GM10847 (cell line): ENCODE data around the gene FAM53B.

Source experiments
- POLR2A ChIP-seq: IDR thresholded peaks from 2 replicates; pipeline ENCODE4 v1.6.1; 2011; ENCODE audit not compliant: insufficient read length; ENCODE audit errors: extremely low read depth

Gene FAM53B, protein sequence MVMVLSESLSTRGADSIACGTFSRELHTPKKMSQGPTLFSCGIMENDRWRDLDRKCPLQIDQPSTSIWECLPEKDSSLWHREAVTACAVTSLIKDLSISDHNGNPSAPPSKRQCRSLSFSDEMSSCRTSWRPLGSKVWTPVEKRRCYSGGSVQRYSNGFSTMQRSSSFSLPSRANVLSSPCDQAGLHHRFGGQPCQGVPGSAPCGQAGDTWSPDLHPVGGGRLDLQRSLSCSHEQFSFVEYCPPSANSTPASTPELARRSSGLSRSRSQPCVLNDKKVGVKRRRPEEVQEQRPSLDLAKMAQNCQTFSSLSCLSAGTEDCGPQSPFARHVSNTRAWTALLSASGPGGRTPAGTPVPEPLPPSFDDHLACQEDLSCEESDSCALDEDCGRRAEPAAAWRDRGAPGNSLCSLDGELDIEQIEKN

DNA sequence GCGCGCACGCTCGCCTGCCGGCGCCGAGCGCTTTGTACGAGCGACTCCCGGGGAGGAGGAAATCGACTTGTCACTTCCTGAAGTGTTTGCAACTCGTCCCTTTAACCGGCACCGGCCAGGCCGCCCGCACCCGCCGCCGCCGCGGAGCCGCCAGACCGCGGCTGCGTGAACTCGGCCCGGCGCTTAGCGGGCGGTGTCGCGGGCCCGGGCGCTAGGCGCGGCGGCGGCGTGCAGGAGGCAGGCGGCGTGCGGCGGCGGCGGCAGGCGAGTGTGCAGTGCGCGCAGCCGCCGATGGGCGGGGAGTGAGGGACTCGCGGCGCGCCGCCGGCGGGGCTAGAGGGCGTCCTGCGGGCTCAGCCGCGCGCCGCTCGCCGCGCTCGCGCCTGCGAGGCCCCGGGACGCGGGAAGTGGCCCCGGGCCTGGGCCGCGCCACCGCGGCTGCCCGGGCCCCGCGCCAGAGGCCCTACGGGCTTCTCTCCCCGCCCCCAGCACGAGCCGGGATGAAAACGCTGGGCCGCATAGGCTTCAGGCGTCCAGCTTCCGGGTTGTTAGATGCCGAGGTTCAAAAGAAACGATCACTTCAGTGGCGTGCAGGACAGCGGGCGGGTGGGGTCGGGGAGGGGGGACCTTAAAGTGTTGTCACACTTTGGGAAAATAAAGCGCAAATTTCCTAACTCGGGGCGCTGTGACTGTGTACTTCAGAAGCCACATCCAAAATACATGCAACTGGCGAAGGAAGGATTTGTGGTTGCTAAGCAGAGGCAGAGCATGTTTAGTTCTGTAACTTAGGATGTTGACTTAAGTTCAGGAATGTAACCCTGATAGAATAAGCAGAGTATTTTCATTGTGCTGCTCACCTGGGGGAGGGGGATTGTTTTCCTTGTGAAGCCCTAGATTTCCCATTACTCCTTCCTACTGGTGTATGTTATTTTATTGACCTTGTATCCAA is at the start of gene FAM53B:
Gene FAM53B (minus strand): TSS at position 277 of the 949 bp plus-strand sequence. CDS start 37,665 bp downstream, outside the sequence.
- TF ChIP-seq POLR2A = peak; percentile 21

DNA sequence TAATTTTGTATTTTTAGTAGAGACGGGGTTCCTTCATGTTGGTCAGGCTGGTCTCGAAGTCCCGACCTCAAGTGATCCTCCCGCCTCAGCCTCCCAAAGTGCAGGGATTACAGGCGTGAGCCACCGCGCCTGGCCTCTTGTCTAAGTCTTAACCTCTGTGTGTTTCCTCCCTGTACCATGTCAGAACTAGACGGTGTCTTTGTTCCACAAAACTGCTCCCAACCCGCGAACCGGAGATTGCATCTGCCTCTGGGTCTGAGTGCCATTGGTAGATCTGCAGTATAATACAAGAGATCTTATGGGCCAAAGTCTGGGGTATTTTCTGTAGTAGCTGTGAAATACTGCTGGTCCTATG is 48.8 kb upstream of the FAM53B start:
- no peak for TF ChIP-seq POLR2A

DNA sequence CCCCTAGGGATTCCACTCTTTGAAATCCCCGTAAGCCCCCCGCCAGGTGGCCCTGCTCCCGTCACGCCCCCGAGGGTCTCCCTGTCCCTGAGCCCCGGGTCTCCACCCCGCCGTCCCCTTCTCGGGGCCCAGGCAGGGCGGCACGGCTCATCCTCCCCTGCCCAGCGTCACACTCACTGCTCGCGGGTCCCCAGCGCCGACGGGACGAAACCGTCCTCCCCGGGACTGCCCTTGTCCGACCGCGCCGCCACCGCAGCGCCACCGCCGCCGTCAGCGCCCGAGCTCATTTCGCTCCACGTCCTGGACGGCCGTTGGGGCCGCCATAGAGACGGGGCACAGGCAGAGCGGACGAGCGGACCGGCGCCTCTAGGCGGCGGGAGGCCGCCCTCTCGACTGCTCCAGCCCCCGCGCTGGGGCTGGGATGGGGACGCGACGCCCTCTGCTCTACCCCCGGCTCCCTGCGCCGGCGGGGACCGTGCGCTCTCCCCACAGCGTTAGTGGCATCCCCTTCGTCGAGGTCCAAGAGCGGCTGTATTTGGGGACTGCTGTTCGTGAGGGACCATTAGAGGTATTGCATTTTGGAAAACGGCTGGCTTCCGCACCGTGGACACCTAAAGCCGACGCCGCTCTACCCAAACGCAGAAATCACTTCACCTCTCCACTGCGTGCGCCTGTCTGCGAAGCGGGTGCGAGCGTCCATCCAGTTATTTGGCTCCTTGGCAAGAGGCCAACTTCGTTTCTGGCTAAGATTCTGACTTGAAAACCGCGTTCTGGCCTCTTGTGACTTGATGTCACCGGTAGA is 47.6 kb upstream of the FAM53B start, which contains the start of gene EEF1AKMT2:
Gene EEF1AKMT2 (minus strand): TSS at position 341 of the 802 bp plus-strand sequence. CDS start 54 bp downstream, at position 287.
- TF ChIP-seq POLR2A = peak; percentile 93

DNA sequence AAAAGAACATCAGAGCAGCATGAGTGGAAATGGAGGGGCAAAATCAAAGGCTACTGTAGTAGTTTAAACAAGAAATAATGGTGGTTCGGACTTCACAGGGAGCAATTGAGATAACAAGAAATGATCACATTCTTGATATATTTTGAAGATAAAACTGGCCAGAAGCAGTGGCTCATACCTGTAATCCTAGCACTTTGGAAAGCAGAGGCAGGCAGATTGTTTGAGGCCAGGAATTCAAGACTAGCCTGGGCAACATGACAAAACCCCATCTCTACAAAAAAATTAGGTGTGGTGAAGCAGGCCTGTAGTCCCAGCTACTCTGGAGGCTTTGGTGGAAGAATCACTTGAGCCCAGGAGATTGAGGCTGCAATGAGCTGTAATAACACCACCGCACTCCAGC is 24.6 kb upstream of the FAM53B start:
- no peak for TF ChIP-seq POLR2A

DNA sequence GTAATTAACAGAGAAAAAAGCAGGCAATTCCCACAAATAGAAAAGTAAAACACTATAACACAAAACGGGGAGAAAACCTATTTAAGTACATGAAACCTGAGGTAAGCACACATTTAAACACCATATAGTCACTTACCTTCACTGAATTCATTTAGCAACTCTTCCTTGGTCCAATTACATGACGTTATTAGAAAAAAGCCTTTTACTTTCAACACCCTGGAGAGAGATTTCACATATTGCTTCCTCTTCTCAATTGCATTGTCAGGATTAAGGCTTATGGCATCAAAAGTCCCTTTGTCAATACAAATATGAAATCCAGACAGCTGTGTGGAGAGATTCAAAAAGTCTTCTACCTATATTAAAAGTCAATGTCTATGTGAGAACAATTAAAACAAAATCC is 21.1 kb upstream of the FAM53B start:
- TF ChIP-seq POLR2A = no peak

DNA sequence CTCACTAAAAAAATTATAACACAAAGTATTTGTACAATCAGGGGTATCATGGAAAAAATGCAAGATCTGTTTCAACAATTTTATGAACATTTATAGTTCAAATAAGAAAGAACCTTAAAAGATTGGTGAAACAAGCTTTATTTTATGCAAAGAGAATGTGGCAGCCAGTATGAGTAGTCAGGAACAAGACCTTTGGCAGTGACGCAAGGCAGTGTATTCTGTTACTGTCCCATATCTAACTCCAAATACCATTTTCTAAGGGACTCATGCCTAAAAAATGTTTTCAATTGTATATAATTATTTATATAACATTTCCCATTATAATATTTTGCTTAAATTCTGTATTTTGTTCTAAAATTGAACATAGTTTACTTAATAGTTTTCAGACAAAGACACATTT is 19.1 kb upstream of the FAM53B start:
- TF ChIP-seq POLR2A = no peak

DNA sequence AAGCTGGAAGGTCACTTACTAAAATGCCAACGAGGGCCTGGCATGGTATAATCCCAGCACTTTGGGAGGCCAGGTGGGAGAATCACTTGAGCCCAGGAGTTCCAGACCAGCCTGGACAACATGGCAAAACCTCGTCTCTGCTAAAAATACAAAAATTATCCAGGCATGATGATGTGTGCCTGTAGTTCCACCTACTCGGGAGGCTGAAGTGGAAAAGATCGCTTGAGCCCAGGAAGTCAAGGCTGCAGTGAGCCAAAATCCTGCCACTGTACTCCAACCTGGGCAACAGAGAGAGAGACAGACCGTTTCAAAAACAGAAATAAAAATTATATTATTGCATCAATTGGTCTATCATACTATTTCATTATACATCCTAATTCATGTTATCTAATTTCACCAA is 18.1 kb upstream of the FAM53B start:
- no peak for TF ChIP-seq POLR2A

DNA sequence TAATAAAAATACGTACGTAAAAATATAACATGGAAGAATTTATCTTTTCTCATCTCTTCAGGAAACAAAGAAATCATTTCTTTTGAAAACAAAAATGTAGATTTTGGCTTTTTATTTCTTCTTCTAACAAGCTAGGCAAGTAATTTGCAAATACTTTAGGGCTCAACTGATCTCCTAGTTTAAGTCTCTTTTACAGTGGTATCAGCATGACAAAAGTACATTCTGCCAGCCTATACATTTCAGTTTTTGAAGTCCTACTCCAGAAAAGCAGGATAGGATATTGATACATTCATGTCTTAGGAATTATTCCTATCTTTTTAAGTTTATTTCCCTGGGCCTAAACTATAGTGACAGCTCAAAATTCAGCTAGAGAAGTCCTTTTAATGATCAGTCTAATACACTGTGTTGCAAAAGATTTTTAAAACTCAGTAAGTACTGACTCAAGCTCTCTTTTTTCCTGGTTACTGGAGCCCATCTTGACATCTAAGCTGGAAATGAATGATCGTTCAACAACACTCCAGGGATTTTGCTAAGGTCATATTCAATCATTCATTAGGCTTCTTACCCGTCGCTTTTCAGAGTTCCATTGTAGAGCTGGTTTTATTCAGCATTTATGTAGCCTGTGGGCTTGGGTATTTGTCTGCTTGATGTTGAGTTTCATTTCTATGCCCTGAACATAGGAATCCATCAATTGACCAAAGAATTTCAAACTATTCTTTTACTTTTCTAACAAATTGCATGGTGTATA is 12.2 kb upstream of the FAM53B start:
- no peak for TF ChIP-seq POLR2A

DNA sequence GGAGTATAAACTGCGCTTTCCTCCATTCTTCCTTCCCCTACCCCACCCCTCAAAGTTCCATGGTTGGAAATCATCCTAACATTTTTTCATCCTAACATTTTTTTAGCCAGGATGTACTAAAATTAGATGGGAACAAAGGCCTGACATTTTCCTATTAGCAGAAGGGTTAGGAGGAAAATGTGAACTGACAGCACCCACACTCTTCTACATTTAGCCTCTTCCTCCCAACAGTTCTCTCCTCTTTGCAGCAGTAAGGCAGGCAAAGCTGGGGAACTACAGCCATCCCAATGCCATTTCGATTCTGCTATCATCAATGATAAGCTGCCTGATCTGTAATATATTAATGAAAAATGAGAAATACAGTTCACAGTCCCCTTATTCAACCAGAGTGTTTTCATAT is 11.4 kb upstream of the FAM53B start:
- TF ChIP-seq POLR2A = no peak

DNA sequence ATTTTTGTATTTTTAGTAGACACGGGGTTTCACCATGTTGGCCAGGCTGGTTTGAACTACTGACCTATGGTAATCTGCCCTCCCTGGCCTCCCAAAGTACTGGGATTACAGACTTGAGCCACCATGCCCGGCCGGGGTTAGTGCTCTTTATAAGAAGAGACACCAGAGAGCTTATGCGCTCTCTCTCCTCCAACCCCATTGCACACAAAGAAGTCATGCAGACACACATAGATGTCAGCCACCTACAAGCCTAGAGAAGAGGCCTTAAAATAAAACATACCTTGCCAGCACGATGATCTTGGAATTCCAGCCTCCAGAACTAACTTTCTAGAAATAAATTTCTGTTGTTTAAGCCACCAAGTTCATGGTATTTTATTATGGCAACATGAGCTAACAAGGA is 10.0 kb upstream of the FAM53B start:
- TF ChIP-seq POLR2A = no peak

DNA sequence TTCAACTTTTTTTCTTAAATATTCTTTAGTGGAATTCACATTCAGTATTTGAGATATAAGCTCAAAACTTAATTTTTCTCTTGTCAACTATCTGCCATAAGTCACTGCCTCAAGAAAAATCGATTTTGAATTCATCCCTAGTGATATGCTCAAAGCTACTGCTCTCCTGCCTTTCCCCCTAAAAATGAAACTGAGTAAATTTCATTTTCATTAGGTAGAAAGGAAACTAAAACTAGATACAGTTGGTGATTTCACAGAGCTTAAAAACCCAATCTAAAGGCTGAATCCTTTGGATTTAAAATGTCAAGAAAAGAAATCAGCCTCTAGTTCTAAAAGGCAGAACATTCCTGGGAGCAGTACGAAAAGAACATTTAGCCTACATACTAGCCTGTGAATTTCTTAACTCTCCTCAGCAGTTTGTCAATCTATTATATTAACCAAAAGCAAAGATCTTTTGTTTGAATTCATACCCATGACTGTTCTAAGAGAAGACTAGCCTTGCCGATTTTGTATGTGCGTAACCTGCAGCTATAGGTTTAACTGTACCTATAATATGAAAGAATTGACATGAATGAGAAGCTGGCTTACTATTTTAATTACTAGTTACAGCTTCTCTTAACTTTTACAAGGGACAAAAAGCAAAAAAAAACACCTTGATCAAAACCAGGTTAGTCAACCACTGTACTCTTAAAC is 4.9 kb upstream of the FAM53B start:
- TF ChIP-seq POLR2A = no peak

DNA sequence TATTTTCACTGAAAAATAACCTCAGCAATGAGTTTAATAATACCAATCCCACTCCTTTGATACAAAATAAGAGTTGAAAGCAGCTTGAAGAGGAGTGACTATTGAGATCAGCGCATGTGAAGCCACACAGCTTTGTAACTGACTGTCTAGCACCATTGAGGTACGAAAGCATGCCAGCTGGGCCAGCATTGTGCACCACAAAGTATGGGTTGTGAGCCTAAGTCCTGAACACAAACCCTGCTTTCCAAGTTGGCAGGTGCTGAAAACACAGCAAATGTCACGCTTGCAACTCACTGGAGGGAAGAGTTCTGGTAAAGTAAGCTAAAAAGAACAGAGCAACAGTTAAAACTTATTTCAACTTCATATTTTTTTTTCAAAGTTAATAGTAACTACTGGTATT is 4.0 kb upstream of the FAM53B start:
- no peak for TF ChIP-seq POLR2A

DNA sequence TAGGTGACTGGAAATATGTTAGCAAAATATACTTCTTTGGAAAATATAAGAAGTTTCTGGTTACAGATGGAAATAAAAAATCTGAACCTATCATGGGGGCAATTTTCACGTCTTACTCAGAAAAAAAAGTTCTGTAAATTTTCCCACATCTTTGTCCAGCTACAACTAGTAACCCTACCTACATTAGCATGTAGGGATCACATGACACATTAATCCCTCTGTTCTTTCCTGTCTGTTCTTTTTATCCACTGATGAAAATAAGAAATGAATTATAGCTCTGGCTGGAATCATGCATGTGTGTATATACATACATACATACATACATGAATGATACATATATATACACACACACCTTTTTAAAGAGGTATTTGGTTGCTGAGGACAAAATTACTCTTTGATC is 3.6 kb upstream of the FAM53B start:
- TF ChIP-seq POLR2A = no peak

DNA sequence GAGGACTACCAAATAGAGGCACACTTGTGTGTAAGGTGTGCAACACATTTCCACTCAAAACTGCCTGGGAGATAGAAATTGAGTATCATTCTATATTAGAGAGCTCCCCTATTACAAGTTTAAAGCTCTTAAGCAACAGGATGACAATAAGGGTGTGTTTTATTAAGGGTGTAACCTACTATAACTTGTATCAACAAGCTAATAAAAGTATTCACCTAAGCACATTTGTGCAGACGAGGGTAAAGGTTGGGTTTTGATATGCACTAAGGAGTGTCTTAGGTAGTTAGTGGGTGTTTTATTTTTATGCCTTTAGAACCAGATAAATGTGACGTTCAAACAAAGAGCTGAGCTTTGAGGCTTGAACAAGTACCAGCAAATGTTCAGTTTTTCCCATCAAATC is 2.8 kb upstream of the FAM53B start:
- TF ChIP-seq POLR2A = no peak
